Colon (tissue), 2 donors: ENCODE measurements around the gene SLC26A1.

ENCODE experiments used
- FAIRE-seq: peaks from 2 replicates; lab custom pipeline; 2012; peaks lifted over from hg19 to GRCh38; lab: Jason Lieb, UNC
- donor health status: control.
- donor health status: control.

Gene SLC26A1

GRCh38 chr4:964346-965025, 28.7 kb downstream of the SLC26A1 start:
- no peak for FAIRE-seq

GRCh38 chr4:963276-964225, 29.7 kb downstream of the SLC26A1 start:
- no peak for FAIRE-seq

- no peak for FAIRE-seq
Measured at GRCh38 chr4:962231-963208, 30.7 kb downstream of the SLC26A1 start.

GRCh38 chr4:961351-962230, 31.6 kb downstream of the SLC26A1 start:
- no peak for FAIRE-seq

- FAIRE-seq = no peak
Measured at GRCh38 chr4:960636-961350, 32.4 kb downstream of the SLC26A1 start.

GRCh38 chr4:960140-960635, 33.0 kb downstream of the SLC26A1 start:
- no peak for FAIRE-seq

- FAIRE-seq = no peak
Measured at GRCh38 chr4:959338-960139, 33.7 kb downstream of the SLC26A1 start.

GRCh38 chr4:958696-959337, 34.4 kb downstream of the SLC26A1 start:
- FAIRE-seq = no peak

- no peak for FAIRE-seq
Measured at GRCh38 chr4:958314-958665, 34.9 kb downstream of the SLC26A1 start.

- FAIRE-seq = no peak
Measured at GRCh38 chr4:957581-958313, 35.5 kb downstream of the SLC26A1 start.

GRCh38 chr4:957231-957580, 36.0 kb downstream of the SLC26A1 start:
- no peak for FAIRE-seq

- no peak for FAIRE-seq
Measured at GRCh38 chr4:956531-957230, 36.5 kb downstream of the SLC26A1 start.

GRCh38 chr4:955931-956381, 37.2 kb downstream of the SLC26A1 start:
- no peak for FAIRE-seq

- FAIRE-seq = no peak
Measured at GRCh38 chr4:955161-955921, 37.9 kb downstream of the SLC26A1 start.

- FAIRE-seq = no peak
Measured at GRCh38 chr4:954211-955020, 38.8 kb downstream of the SLC26A1 start.

- FAIRE-seq = no peak
Measured at GRCh38 chr4:953574-953915, 39.7 kb downstream of the SLC26A1 start.
